CD4-positive, CD25-positive, alpha-beta regulatory T cell (primary cell): ENCODE measurements around the gene SRRM5. TPM values are rescaled to one million over a fixed set of nuclear protein-coding genes. Genes with fewer than 3 reads are reported as not detected.

Experiments used
- ATAC-seq, 2 donors: fragments of 150-1000 bp; cut with Tn5 transposase; one replicate each; pipeline ENCODE4 v1.10.0; 2021; ENCODE audit warnings: low read depth in 2 of 2, moderate number of reproducible peaks in 2 of 2, moderate library complexity in 1 of 2
- DNase-seq, 3 donors: peaks; one replicate each; pipeline versions ENCODE4 v3.0.0 to v3.0.0-alpha.2; 2012 to 2022; ENCODE audit warnings: mixed read lengths in 1 of 3
- H3K27ac ChIP-seq: one replicate; pipeline ENCODE4 v1.7.0; 2013; ENCODE audit warnings: mild to moderate bottlenecking, low read length; ENCODE audit not compliant: insufficient read depth, poor library complexity, severe bottlenecking
- H3K27me3 ChIP-seq: one replicate; pipeline ENCODE4 v1.7.0; 2013; ENCODE audit warnings: low read length; ENCODE audit not compliant: control insufficient read depth, insufficient read depth
- H3K36me3 ChIP-seq: one replicate; pipeline ENCODE4 v1.7.0; 2013; ENCODE audit warnings: mild to moderate bottlenecking, low read length, moderate library complexity; ENCODE audit not compliant: control insufficient read depth, insufficient read depth
- H3K4me1 ChIP-seq: 2 replicates; pipeline ENCODE4 v1.7.0; 2013; ENCODE audit warnings: mild to moderate bottlenecking, low read length; ENCODE audit not compliant: insufficient read depth, control insufficient read depth, poor library complexity, severe bottlenecking
- H3K4me3 ChIP-seq: one replicate; pipeline ENCODE4 v1.7.0; 2013; ENCODE audit warnings: low read depth, mild to moderate bottlenecking, low read length, moderate library complexity
- H3K9me3 ChIP-seq, 2 experiments: 1 replicate in 1 of 2; 2 replicates in 1 of 2; pipeline ENCODE4 v1.7.0; 2013; ENCODE audit warnings: low read length in 2 of 2, mild to moderate bottlenecking in 1 of 2, moderate library complexity in 1 of 2; ENCODE audit not compliant: control insufficient read depth in 2 of 2
- H3K27ac Mint-ChIP-seq, 3 donors: one replicate each; pipeline ENCODE4 v1.8.0; 2020 to 2022; ENCODE audit warnings: mild to moderate bottlenecking in 3 of 3, mixed read lengths in 3 of 3, moderate library complexity in 2 of 3
- H3K27me3 Mint-ChIP-seq: one replicate; pipeline ENCODE4 v1.8.0; 2022; ENCODE audit warnings: mild to moderate bottlenecking, mixed read lengths
- H3K36me3 Mint-ChIP-seq: one replicate; pipeline ENCODE4 v1.8.0; 2020; ENCODE audit warnings: mixed read lengths
- H3K4me1 Mint-ChIP-seq, 4 donors: one replicate each; pipeline ENCODE4 v1.8.0; 2020 to 2022; ENCODE audit warnings: mixed read lengths in 4 of 4, mild to moderate bottlenecking in 1 of 4
- H3K4me3 Mint-ChIP-seq, 4 donors: one replicate each; pipeline ENCODE4 v1.8.0; 2020 to 2022; ENCODE audit warnings: mild to moderate bottlenecking in 4 of 4, mixed read lengths in 4 of 4, moderate library complexity in 3 of 4
- H3K9me3 Mint-ChIP-seq, 7 donors: one replicate each; pipeline ENCODE4 v1.8.0; 2020 to 2022; ENCODE audit warnings: mixed read lengths in 7 of 7, mild to moderate bottlenecking in 3 of 7, moderate library complexity in 2 of 7
- polyA plus RNA-seq, 4 donors: library from polyadenylated mRNA; unstranded; fragments of 300-500 nt; fragmentation: Illumina TruSeq; gene quantifications; one replicate each; pipeline ENCODE4 v1.2.3, GENCODE V29; 2021
- total RNA-seq: library from RNA; stranded (reverse); gene quantifications from one replicate; pipeline ENCODE4 v1.2.3, GENCODE V29; 2022

SRRM5 gene
- total and polyA plus RNA-seq, 5 donors from 2014 or later: 0.42 to 1.1 (median 0.64) TPM

DNA sequence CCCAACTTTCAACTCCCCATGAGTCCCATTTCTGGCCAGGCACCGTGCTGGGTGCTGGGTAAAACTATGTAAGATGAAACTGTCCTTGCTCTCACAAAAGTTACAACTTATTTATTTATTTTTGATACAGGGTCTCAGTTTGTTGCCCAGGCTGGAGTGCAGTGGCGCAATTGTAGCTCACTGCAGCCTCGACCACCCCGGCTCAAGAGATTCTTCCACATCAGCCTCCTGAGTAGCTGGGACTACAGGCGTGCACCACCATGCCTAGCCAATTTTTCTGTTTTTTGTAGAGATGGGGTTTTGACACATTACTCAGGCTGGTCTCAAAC is 40.6 kb downstream of the SRRM5 start:
- no peak overlapping the region for H3K27ac ChIP-seq
- H3K9me3 Mint-ChIP-seq: peaks cover 0 to 3% (median 0%) of the 10 kb centered on the region in 7 donors
- no peak overlapping the region for H3K4me3 Mint-ChIP-seq
- ATAC-seq (no peak), DNase-seq (no peak)
- H3K4me1 Mint-ChIP-seq: no peaks in the 10 kb centered on the region
- no peak overlapping the region for H3K27ac Mint-ChIP-seq
- no peaks in the 10 kb centered on the region for H3K4me1 ChIP-seq
- H3K36me3 ChIP-seq: no peaks in the 10 kb centered on the region
- H3K36me3 Mint-ChIP-seq: peaks cover 8% of the 10 kb centered on the region
- no peak overlapping the region for H3K4me3 ChIP-seq
- no peaks in the 10 kb centered on the region for H3K27me3 ChIP-seq
- no peaks in the 10 kb centered on the region for H3K9me3 ChIP-seq
- no peaks in the 10 kb centered on the region for H3K27me3 Mint-ChIP-seq

GRCh38 chr19:43656436-43656835 is 44.5 kb downstream of the SRRM5 start:
- Histone ChIP-seq H3K9me3 (peaks cover 1 to 3% of the 10 kb centered on the region in 2 experiments), H3K27me3 (no peaks in the 10 kb centered on the region), H3K4me3 (no peak overlapping the region), H3K4me1 (no peaks in the 10 kb centered on the region), H3K36me3 (no peaks in the 10 kb centered on the region), H3K27ac (no peak overlapping the region)
- Mint-ChIP-seq H3K36me3 (peaks cover 12% of the 10 kb centered on the region), H3K27me3 (no peaks in the 10 kb centered on the region), H3K27ac (peak overlapping the region in 1 of 3 donors; percentile 70), H3K4me3 (no peak overlapping the region), H3K9me3 (peaks cover 0 to 7% (median 2%) of the 10 kb centered on the region in 7 donors), H3K4me1 (no peaks in the 10 kb centered on the region)
- DNase-seq (no peak), ATAC-seq (no peak)

DNA sequence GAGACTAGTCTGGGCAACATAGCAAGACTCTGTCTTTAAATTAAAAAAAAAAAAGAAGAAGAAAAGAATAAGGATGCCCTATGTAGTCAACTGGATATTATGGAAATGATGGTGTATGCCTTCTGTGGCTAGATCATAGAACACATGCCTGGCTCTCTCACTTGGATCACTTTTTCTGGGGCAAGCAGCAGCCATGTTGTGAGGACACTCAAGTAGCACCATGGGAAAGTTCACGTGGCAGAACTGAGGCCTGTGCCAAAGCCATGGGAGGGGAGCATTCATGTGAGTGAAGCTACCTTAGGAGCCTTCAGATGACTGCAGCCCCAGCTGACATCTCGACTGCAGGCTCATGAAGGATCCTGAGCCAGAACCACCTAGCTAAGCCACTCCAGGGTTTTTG is 46.1 kb downstream of the SRRM5 start:
- Mint-ChIP-seq H3K27me3 (no peaks in the 10 kb centered on the region), H3K9me3 (peaks cover 0 to 6% (median 2%) of the 10 kb centered on the region in 7 donors), H3K27ac (peak overlapping the region in 1 of 3 donors; percentile 21), H3K4me1 (peaks cover 0 to 2% (median 0%) of the 10 kb centered on the region in 4 donors), H3K36me3 (peaks cover 12% of the 10 kb centered on the region), H3K4me3 (peak overlapping the region in 1 of 4 donors; percentile 4)
- DNase-seq (no peak), ATAC-seq (no peak)
- Histone ChIP-seq H3K27me3 (no peaks in the 10 kb centered on the region), H3K4me1 (no peaks in the 10 kb centered on the region), H3K27ac (no peak overlapping the region), H3K36me3 (no peaks in the 10 kb centered on the region), H3K9me3 (peaks cover 1 to 3% of the 10 kb centered on the region in 2 experiments), H3K4me3 (no peak overlapping the region)

DNA sequence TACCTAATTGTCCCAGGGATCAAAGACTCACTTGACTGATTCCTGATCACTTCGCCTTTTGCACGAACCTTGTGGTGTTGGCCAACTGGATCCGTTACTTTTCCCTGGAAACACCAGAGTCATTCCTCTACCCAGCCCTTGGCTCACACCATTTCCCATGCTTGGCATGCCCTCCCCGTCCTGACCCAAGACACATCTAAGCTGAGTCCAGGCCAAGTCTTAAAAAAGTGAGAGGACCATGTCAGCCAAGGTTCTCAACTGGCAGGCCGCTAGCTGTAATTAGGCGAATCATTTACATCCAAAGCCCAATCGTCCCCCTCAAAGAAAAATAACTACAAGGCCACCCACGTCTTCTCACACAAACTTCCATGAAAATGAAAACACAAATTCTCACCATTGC is 46.6 kb downstream of the SRRM5 start:
- no peak overlapping the region for H3K27ac Mint-ChIP-seq
- H3K36me3 Mint-ChIP-seq: peaks cover 8% of the 10 kb centered on the region
- ATAC-seq (no peak), DNase-seq (no peak)
- peaks cover 0 to 6% (median 2%) of the 10 kb centered on the region in 7 donors for H3K9me3 Mint-ChIP-seq
- peaks cover 0 to 2% (median 0%) of the 10 kb centered on the region in 4 donors for H3K4me1 Mint-ChIP-seq
- H3K27me3 Mint-ChIP-seq: no peaks in the 10 kb centered on the region
- Histone ChIP-seq H3K4me1 (no peaks in the 10 kb centered on the region), H3K4me3 (no peak overlapping the region), H3K27me3 (no peaks in the 10 kb centered on the region), H3K27ac (no peak overlapping the region), H3K36me3 (no peaks in the 10 kb centered on the region), H3K9me3 (peaks cover 1 to 3% of the 10 kb centered on the region in 2 experiments)
- no peak overlapping the region for H3K4me3 Mint-ChIP-seq

DNA sequence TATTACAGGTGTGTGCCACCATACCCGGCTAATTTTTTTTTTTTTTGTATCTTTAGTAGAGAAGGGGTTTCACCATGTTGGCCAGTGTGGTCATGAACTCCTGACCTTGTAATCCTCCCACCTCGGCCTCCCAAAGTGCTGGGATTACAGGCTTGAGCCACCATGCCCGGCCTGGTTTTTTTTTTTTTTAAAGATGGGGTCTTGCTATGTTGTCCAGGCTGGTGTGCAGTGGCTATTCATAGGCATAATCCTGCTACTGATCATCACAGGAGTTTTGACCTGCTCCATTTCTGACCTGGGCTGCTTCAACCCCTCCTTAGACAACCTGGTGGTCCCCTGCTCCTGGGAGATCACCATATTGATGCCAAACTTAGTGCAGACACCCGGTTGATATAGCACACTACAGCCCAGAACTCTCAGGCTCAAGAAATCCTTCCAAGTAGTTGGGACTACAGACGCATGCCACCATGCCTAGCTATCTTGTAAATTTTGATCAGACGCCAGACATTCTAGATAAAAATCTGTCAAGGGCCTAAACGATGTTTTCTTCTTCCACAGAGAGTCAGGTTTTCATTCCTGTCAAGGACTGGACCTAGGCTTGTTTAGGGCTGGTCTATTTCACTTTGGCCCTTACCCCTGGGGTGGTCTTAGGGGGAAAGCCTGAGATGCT is 48.5 kb downstream of the SRRM5 start:
- no peak overlapping the region for H3K27ac ChIP-seq
- H3K9me3 Mint-ChIP-seq: peaks cover 0 to 6% (median 3%) of the 10 kb centered on the region in 7 donors
- H3K4me1 ChIP-seq: peaks cover 8% of the 10 kb centered on the region
- H3K4me3 ChIP-seq: no peak overlapping the region
- H3K36me3 Mint-ChIP-seq: peaks cover 11% of the 10 kb centered on the region
- ATAC-seq (no peak), DNase-seq (no peak)
- H3K27me3 Mint-ChIP-seq: no peaks in the 10 kb centered on the region
- H3K27me3 ChIP-seq: no peaks in the 10 kb centered on the region
- H3K36me3 ChIP-seq: no peaks in the 10 kb centered on the region
- no peak overlapping the region for H3K27ac Mint-ChIP-seq
- peaks cover 5 to 17% (median 10%) of the 10 kb centered on the region in 4 donors for H3K4me1 Mint-ChIP-seq
- peaks cover 1 to 3% of the 10 kb centered on the region in 2 experiments for H3K9me3 ChIP-seq
- no peak overlapping the region for H3K4me3 Mint-ChIP-seq

- H3K36me3 Mint-ChIP-seq: peaks cover 7% of the 10 kb centered on the region
- peaks cover 5 to 17% (median 10%) of the 10 kb centered on the region in 4 donors for H3K4me1 Mint-ChIP-seq
Observed at GRCh38 chr19:43660971-43661360, 49.1 kb downstream of the SRRM5 start.

GRCh38 chr19:43662487-43662886 is 50.6 kb downstream of the SRRM5 start:
- Mint-ChIP-seq H3K9me3 (peaks cover 0 to 5% (median 3%) of the 10 kb centered on the region in 7 donors), H3K27ac (no peak overlapping the region), H3K4me1 (peaks cover 5 to 22% (median 13%) of the 10 kb centered on the region in 4 donors), H3K27me3 (no peaks in the 10 kb centered on the region), H3K36me3 (peaks cover 7% of the 10 kb centered on the region), H3K4me3 (no peak overlapping the region)
- H3K4me1 ChIP-seq: peaks cover 10% of the 10 kb centered on the region
- peaks cover 1 to 3% of the 10 kb centered on the region in 2 experiments for H3K9me3 ChIP-seq
- H3K36me3 ChIP-seq: no peaks in the 10 kb centered on the region
- no peak for ATAC-seq
- H3K4me3 ChIP-seq: no peak overlapping the region
- DNase-seq: no peak
- H3K27ac ChIP-seq: no peak overlapping the region
- no peaks in the 10 kb centered on the region for H3K27me3 ChIP-seq

More at GRCh38 chr19:43660971-43661360, 49.1 kb downstream of the SRRM5 start:
- Mint-ChIP-seq H3K4me3 (no peak overlapping the region), H3K9me3 (peaks cover 0 to 6% (median 3%) of the 10 kb centered on the region in 7 donors), H3K27me3 (no peaks in the 10 kb centered on the region), H3K27ac (peak overlapping the region in 1 of 3 donors; percentile 52)
- Histone ChIP-seq H3K36me3 (no peaks in the 10 kb centered on the region), H3K9me3 (peaks cover 1 to 3% of the 10 kb centered on the region in 2 experiments), H3K4me1 (peaks cover 8% of the 10 kb centered on the region), H3K27me3 (no peaks in the 10 kb centered on the region), H3K4me3 (no peak overlapping the region), H3K27ac (no peak overlapping the region)
- ATAC-seq (no peak), DNase-seq (no peak)

GRCh38 chr19:43664018-43664417 is 52.1 kb downstream of the SRRM5 start:
- Histone ChIP-seq H3K27ac (no peak overlapping the region), H3K9me3 (no peaks in the 10 kb centered on the region), H3K4me1 (peaks cover 25% of the 10 kb centered on the region), H3K27me3 (no peaks in the 10 kb centered on the region), H3K36me3 (no peaks in the 10 kb centered on the region), H3K4me3 (no peak overlapping the region)
- Mint-ChIP-seq H3K27ac (peak overlapping the region in 2 of 3 donors; percentile 42 to 45), H3K4me3 (peak overlapping the region in 3 of 4 donors; percentile 3 to 32 (median 31)), H3K4me1 (peaks cover 9 to 38% (median 21%) of the 10 kb centered on the region in 4 donors), H3K9me3 (peaks cover 0 to 4% (median 0%) of the 10 kb centered on the region in 7 donors), H3K27me3 (peaks cover 6% of the 10 kb centered on the region), H3K36me3 (peaks cover 3% of the 10 kb centered on the region)
- ATAC-seq (no peak), DNase-seq (peak in 1 of 3 donors; percentile 40)
